Activated CD4-positive, alpha-beta T cell treated with anti-CD3 and anti-CD28 coated beads, Interleukin-10, Interleukin-2, amounts not matched to agents 100 ng/mL and 50 ng/mL, durations not matched to agents 16 hours and 8 hours (primary cell): Measurements from ENCODE around the gene FBN3.

Experiments used
- DNase-seq: peaks from one replicate; pipeline ENCODE4 v3.0.0-alpha.2; 2020

The FBN3 gene

GRCh38 chr19:8148088-8148409 is 1.3 kb downstream of the FBN3 start:
- no peak for DNase-seq

- no peak for DNase-seq
Measured at GRCh38 chr19:8147582-8147978, 1.8 kb downstream of the FBN3 start.

GRCh38 chr19:8146877-8147581 is 2.4 kb downstream of the FBN3 start:
- DNase-seq, result no peak

GRCh38 chr19:8144273-8144995 is 5.0 kb downstream of the FBN3 start:
- DNase-seq, result no peak

- DNase-seq, result no peak
Measured at GRCh38 chr19:8143041-8143440, 6.4 kb downstream of the FBN3 start.

GRCh38 chr19:8142513-8142900 is 6.9 kb downstream of the FBN3 start:
- no peak for DNase-seq

GRCh38 chr19:8141726-8142512 is 7.5 kb downstream of the FBN3 start:
- no peak for DNase-seq

GRCh38 chr19:8138201-8138600 is 11.2 kb downstream of the FBN3 start:
- no peak for DNase-seq

GRCh38 chr19:8137425-8137824 is 12.0 kb downstream of the FBN3 start:
- DNase-seq, result no peak

- no peak for DNase-seq
Measured at GRCh38 chr19:8135946-8136618, 13.3 kb downstream of the FBN3 start.

- no peak for DNase-seq
Measured at GRCh38 chr19:8132858-8133458, 16.4 kb downstream of the FBN3 start.

GRCh38 chr19:8131517-8131916 is 17.9 kb downstream of the FBN3 start:
- no peak for DNase-seq

GRCh38 chr19:8129061-8129618 is 20.3 kb downstream of the FBN3 start:
- no peak for DNase-seq

- no peak for DNase-seq
Measured at GRCh38 chr19:8128551-8128950, 20.8 kb downstream of the FBN3 start.

- no peak for DNase-seq
Measured at GRCh38 chr19:8127311-8127710, 22.1 kb downstream of the FBN3 start.

- no peak for DNase-seq
Measured at GRCh38 chr19:8126511-8126910, 22.9 kb downstream of the FBN3 start.

GRCh38 chr19:8126008-8126407 is 23.4 kb downstream of the FBN3 start:
- DNase-seq, result no peak

- no peak for DNase-seq
Measured at GRCh38 chr19:8123683-8124082, 25.7 kb downstream of the FBN3 start.

GRCh38 chr19:8120636-8121480 is 28.5 kb downstream of the FBN3 start:
- no peak for DNase-seq

- no peak for DNase-seq
Measured at GRCh38 chr19:8117991-8118390, 31.4 kb downstream of the FBN3 start.

- no peak for DNase-seq
Measured at GRCh38 chr19:8116437-8117293, 32.7 kb downstream of the FBN3 start.
